NCI-H2227 (cell line): ENCODE results near the gene C1orf115.
"Not testable (repeated sequence)": the region's sequence is repeated elsewhere in the genome, so short reads cannot be mapped to it uniquely, and the experiment has no call there.

Source experiments
- DNase-seq: peaks from one replicate; lab custom pipeline; 2025; ENCODE audit not compliant: unreplicated experiment; lab: John Stamatoyannopoulos, UW

C1orf115 gene, protein sequence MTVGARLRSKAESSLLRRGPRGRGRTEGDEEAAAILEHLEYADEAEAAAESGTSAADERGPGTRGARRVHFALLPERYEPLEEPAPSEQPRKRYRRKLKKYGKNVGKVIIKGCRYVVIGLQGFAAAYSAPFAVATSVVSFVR

DNA sequence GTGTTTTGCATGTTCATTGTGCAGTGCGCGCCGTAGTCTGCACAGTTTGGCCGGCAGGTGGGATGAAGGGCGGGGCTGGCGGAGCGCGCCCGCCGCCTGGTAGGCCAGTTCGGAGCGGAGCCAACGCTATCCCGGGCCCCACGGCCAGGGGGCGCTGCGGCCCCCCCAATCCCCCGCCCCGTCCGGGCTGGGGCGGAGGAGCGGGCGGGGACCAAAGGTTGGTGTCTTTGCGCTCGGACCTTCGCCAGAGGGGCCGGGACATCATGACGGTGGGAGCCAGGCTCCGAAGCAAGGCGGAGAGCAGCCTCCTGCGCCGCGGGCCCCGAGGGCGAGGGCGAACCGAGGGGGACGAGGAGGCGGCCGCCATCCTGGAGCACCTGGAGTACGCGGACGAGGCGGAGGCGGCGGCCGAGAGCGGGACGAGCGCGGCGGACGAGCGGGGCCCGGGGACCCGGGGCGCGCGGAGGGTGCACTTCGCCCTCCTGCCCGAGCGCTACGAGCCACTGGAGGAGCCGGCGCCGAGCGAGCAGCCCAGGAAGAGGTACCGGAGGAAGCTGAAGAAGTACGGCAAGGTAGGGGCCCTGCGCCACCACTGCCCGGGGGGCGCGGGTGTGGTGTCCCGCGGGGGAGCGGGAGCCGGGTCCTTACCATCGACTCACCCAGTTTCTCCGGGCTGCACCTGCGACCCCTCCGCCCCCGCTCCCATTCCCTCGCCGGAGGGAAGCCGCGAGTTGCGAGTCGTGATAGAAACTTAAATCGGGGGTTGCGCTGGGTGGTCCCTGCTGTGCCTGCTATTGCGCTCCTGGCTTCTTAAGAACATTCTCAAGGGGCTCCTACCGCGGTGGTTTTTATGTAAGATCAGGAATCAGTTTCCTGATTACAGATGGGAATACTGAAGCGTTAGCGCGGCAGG lies at the start of gene C1orf115:
Gene C1orf115, plus strand, starts transcription at position 224 of the 913 bp plus-strand sequence. Its CDS starts 40 bp downstream, at position 264.
- DNase-seq: peak; percentile 84

DNA sequence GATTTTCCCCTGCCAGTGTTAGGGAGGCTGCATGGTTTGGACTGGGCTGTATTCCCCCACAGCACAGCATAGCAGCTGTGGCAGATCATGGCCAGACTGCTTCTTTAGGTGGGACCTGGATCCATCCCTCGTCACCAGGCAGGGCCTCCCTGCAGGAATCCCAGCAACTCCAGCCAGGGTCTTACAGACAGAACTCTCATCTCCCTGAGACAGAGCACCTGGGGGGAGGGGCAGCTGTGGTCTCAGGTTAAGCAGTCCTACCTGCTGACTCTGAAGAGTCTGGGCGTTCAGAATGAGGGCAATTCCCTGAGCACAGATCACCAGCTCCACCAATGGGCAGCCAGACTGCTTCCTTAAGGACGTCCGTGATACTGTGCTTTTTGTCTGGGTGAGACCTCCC lies 47.9 kb upstream of the C1orf115 start:
- no peak for DNase-seq

DNA sequence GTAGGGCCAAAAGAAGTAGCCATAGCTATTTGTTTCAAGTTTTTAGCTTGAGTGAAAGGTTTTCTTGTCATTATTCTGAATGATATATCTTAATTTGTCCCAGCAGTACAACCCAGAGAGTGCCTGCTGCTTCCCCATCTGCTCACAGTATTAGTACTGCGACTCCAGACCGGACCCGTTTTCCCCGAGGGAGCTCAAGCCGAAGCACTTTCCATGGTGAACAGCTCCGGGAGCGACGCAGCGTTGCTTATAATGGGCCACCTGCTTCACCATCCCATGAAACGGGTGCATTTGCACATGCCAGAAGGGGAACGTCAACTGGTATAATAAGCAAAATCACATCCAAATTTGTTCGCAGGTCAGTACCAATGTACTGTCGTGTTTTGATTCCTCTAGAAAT lies 37.2 kb upstream of the C1orf115 start:
- DNase-seq: no peak

DNA sequence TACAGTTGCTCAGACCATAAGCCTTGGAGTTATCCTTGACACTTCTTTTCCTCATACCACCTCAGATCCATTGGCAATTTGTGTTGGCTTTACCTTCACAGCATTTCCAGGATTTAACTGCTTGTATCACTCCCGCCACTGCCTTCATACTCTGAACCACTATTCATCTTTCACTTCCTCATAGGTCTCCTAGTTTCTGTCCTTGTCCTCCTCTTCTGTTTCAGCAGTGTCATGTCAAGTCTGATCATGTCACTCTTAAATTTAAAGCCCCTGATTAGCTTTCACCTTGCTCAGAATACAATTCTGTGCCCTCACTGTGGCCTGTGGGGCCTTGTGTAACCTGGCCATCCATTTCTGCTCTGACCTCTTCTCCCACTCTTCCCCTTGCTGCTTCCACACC lies 34.7 kb upstream of the C1orf115 start:
- no peak for DNase-seq

DNA sequence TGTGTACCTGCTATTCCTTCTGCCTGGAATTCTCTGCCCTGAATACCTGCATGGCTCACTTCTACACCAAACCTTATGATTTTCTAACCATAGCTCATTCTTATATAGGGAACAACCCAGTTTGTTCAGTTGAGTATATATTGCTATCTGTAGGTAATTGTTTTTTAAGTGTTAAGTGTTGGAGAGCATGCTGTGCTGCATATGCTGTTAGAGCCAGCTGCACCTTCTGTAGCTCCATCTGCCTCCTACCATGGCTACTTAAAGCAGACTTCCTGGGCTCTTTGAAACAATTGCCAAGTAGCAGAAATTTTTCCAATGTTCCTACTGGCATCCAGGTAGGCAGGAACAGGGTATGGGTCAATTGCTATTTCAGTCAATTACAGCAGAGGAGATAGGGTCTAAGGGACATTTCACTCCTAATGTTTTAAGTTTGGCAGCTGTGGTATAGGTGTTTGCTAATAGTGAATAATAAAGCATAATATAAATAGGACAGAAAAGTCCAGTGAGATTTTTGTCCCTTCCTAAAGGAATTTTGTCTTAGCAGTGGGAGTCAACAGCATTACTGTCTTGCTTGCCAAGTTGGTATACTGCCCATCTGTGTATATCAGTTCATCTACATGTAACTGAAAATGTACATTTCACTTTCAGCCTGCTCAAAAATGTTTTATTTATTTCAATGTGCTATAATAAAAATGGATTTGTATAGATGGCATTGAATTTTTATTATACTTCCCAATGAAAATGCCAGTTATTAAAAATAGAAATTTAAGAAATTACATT lies 34.0 kb upstream of the C1orf115 start:
- DNase-seq: no peak

DNA sequence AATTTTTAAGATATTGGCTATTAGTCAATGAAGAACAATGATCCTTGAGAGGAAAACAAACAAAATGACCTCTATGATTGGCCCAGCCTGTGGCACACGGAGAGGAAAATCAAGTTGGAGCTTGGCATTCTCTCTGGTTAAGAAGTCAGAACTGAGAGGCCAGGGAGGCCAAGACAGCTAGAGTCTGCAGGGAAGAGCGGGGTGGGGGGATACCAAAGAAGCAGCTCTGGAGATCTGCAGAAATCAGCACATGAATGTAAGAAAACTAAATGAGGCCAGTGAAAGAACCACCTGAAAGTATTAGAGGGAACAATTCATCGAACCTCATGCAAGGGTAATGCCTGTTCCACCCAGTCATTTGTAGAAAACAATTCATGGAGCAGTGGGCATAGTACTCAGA lies 23.8 kb upstream of the C1orf115 start:
- no peak for DNase-seq

DNA sequence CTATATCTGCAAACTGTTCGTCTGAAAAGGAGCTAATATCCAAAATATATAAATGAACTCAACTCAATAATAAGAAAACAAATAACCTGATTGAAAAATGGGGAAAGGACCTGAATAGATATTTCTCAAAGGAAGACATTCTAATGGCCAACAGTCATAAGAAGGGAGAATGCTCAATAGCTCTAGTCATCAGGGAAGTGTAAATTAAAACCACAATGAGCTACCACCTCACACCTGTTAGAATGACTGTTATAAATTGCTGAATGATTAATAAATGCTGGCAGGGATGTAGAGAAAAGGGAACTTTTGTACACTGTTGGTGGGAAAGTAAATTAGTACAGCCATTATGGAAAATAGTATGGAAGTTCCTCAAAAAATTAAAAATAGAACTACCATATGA lies 21.2 kb upstream of the C1orf115 start:
- no peak for DNase-seq

DNA sequence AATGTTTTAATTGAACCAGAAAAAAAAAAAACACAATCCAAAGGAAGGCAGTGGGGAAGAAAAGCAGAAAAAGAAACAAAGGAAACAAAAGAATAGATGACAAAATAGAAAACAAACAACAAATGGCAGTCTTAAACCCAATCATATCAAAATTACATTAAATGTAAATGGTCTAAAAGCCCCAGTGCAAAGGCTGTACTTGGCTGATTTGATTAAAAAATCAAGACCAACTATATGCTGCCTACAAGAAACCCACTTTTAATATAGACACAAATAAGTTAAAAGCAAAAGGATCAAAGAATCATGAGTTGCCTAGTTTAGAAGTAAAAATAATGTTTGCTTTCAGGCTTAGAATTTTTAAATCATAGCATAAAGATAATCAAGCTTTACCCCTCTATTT lies 19.8 kb upstream of the C1orf115 start:
- no peak for DNase-seq

DNA sequence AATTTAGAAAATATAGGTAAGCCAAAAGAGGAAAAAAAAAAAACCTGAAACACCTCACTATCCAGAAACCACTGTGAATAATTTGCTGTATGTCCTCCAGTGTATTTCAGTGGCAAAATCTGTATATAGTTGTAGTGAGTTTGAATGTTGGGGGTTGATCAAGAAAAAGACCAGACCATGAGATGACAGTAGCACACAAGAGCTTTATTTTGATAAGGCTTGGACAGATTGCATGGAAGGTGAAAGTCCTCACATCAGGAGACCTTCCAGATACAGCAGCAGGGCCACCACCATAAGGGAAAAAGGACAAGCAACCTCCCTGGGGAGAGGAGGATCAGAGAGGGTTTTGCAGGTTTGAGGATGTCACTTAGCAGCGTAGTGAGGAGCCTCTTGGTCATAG lies 16.2 kb upstream of the C1orf115 start:
- no peak for DNase-seq

DNA sequence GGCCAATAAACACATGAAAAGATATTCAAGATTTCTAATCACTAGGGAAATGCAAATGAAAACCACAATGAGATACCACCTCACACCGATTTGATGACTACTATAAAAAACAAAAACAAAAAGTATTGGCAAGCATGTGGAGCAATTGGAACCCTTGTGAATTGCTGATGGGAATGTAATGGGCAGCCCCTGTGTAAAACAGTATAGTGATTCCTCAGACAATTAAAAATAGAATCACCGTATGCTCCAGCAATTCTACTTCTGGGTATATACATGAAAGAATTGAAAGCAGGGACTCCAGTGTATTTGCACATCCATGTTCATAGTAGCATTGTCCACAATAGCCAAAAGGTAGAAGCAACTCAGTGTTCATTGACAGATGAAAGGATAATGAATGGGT lies 12.9 kb upstream of the C1orf115 start:
- DNase-seq: no peak

DNA sequence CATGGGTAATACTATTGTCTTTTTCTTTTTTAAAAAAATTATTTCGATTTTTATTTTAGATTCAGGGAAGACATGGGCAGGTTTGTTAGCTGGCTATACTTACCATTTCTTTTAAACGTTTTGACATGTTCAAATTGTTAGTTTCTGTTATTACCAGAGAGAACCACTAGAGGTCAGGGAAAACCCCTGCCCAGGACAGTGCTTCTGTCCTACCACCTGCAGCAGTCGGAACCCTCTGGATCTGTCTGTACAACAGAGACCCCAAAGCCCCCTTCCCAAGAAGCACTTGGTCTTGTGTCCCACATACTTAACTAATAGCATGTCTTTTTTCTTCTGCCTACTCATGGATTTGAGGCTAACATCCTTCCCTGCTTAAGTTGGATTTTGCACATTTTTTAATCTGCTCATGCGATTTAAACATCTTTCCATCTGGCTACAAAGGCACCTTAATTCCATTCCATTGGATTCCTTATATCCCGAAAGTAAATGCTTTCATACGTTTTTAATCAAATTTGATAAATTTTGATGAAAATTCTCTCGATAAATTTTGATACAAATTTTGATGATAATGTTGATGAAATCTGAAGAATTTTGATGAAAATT lies 10.0 kb upstream of the C1orf115 start:
- peak; percentile 47 for DNase-seq

DNA sequence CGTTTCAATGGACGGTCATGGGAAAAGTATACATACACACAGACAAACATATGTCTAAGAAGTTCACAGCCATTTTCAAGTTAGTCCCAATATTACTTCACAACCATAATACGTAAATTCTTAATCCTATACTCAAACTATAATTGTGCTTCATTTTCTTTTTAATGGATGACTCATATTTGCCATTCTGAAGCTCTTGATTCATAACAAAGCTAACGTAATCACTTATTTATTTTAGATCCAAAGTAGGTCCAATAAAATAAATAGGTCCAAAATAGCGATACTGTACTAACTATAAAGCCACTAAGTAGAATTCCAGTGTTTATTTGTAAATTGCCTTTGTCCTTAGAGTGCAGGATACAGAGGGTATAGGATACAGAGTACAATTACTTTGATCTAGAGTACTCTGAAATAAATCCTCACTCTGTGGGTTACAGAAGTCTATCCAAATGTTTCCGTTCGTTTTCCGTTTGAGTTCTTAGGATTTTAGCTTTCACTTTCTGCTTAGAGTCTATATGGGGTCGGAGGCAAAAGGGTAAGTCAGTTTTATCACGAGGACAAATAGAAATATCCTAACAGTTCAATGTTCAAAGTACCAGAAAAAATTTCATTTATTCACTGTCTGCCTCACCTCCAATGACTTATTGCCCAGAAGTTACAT lies 8.8 kb upstream of the C1orf115 start:
- no peak for DNase-seq

DNA sequence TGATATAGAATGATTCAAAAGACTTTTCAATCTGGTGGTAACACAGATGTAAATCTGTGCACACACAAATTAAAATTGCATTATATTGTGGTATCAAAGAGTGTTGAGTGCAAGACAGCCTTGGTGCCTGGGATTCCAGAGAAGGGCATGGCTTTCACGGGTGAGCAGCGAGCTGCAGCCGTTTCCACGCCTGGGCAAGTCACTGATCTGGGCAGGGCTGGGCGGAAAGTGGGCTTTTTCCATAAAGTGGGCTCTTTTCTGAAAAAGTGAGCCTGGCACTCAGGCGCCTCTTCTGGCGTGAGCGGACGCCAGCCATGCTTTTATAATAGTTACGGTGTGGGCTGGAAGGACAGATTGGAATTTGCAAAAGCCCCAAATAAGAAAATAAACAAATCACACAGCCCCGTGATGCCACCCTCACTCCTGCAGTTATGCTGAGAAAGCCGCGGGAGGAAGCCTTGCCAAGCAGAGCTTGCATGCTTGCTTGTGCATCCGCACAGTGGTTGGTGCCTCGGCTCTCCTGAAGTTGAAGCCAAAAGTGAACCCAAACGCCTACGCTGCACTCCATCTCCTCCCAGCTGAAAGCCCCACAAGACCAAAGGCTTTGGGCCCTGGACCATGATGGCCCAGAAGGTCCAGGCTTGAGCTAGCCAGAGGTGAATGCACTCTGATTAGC lies 7.1 kb upstream of the C1orf115 start:
- no peak for DNase-seq

DNA sequence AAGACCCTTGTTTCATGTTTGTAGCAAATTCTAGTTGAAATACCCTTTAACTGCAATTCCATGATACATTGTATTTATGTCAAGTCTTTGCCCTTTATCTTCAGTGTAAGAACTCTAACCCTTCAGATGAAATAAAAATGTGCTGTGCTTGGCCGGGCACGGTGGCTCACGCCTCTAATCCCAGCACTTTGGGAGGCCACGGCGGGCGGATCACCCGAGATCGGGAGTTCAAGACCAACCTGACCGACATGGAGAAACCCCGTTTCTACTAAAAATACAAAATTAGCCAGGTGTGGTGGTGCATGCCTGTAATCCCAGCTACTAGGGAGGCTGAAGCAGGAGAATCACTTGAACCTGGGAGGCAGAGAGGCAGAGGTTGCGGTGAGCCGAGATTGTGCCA lies 6.4 kb upstream of the C1orf115 start:
- DNase-seq: not testable (repeated sequence)

DNA sequence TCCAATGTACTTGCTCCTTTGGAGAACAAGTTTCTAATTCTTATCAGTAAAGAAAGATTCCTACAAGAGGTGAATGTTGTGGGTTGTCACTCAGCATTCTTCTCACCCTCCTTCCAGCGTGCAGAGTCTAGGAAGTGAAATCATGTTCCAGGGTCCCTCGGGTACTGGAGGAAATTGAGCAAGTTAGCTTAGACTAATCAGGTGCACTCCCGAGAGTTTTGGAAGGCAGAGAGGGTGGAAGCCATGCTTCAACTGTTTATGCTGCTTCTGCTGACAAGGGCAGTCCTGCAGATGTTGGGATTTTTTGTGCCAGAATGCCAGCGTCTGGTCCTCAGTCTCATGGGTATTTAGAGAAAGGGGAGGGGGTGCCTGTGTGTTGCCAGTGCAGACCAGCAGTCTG lies 5.3 kb upstream of the C1orf115 start:
- DNase-seq: no peak

DNA sequence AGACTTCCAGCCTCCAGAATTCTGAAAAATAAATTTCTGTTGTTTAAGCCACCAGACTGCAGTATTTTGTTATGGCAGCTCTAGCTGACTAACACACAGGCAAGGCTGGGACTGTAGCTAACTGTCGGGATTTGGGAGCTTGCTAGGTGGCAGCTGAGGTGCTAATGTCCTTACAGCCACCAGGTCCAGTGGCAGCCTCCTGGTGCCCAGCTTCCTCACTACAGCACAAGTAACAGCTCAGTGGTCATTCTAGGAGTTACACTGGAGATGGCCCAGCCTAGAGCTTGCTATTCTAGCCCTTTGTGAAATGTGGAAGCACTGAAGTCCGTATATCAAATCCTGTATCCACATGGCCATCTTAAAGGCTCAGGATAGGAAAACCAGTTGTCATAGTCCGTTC lies 4.3 kb upstream of the C1orf115 start:
- no peak for DNase-seq

DNA sequence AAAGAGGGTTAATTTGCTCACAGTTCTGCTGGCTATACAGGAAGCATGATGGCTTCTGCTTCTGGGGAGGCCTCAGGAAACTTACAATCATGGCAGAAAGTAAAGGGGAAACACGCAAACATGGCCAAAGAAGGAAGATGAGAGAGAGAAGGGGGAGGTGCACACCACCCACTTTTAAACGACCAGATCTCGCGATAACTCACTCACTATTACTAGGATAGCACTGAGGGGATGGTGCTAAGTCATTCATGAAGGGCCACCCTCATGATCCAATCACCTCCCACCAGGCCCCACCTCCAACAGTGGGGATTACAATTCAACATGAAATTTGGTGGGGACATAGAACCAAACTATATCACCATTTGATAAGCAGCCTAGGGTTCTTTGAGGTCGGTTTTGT lies 2.4 kb upstream of the C1orf115 start:
- DNase-seq: no peak

DNA sequence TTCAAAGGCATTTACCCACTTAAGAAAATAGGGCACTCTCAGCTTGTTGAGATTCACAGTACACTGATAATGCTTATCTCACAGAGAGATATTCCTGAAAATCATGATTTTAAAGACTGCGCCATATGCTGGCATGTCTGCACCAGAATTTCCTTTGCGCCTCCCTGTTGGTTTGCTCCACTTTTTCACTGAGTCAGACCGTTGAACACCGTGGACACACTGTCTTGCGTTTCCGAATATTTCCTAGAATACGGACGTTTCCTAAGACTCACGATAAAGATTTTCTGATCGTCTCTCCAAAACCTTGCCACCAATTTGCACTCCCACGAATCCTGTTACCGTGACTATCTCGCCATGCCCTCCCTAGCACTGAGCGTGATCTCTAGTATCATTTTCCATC lies 497 bp upstream of the C1orf115 start:
- DNase-seq: no peak

DNA sequence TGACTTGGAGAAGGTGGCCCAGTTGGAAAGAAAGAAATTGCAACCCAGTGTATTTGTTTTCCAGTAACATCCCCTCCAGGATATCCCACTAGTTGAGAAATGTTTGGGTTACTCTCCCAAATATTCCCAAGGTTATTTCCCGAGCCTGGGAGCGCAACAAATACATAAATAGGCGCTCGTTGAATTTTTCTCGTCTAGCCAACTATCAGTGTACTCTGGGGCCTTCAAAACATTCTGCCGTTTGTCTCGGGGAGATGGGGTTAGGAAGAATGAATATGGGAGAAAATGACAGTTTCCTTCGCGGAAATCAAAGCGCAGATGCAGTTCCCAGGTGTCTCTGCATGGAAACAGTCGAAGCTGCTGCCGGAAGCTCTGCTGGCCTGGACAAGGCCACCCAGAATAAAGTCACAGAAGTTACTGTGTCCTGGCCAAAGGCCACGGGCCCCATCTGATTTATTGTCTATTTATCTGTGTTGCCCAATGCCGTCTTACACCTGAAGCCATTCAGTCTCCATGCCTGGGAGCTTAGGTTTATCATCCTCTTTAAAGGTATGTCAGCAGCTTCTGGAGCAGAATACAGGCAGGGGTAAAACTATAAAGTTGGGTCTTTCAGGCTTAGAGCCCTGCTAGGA lies 1.0 kb downstream of the C1orf115 start:
- no peak for DNase-seq
